GM13977 (cell line): ENCODE data around the gene PRRC1.

ENCODE experiments used
- DNase-seq: peaks from one replicate; pipeline ENCODE4 v3.0.0; 2012; ENCODE audit warnings: low spot score
- CTCF ChIP-seq: IDR thresholded peaks from 2 replicates; pipeline ENCODE4 v1.5.1; 2012; ENCODE audit warnings: mild to moderate bottlenecking, control low read depth; ENCODE audit not compliant: insufficient read depth; ENCODE audit errors: extremely low read depth, missing control alignments
- in situ Hi-C: fragments of 300-500 bp; cut with MboI; formaldehyde crosslinking; loops from one replicate; pipeline ENCODE4 v1.12.0; 2022; ENCODE audit warnings: low sequenced_read_pairs, low pct_unique_long_range_greater_than_20kb, mixed read lengths, inconsistent platforms; ENCODE audit not compliant: unreplicated experiment

Gene PRRC1

GRCh38 chr5:127505905-127506304 lies 11.5 kb upstream of the PRRC1 start:
- DNase-seq = no peak
- TF ChIP-seq CTCF = no peak
- in situ Hi-C loops = loop anchor here (25.0 kb wide), 1 partner anchor 844 kb away; no protein-coding TSS in a partner anchor

- TF ChIP-seq CTCF = no peak
- in situ Hi-C loops = loop anchor here (25.0 kb wide), 1 partner anchor 844 kb away; no protein-coding TSS in a partner anchor
- DNase-seq = no peak
Measured at GRCh38 chr5:127506616-127507015, 10.8 kb upstream of the PRRC1 start.

- in situ Hi-C loops = loop anchor here (25.0 kb wide), 1 partner anchor 847 kb away; no protein-coding TSS in a partner anchor
- no peak for DNase-seq
- TF ChIP-seq CTCF = no peak
Measured at GRCh38 chr5:127508644-127509373, 8.6 kb upstream of the PRRC1 start.

DNA sequence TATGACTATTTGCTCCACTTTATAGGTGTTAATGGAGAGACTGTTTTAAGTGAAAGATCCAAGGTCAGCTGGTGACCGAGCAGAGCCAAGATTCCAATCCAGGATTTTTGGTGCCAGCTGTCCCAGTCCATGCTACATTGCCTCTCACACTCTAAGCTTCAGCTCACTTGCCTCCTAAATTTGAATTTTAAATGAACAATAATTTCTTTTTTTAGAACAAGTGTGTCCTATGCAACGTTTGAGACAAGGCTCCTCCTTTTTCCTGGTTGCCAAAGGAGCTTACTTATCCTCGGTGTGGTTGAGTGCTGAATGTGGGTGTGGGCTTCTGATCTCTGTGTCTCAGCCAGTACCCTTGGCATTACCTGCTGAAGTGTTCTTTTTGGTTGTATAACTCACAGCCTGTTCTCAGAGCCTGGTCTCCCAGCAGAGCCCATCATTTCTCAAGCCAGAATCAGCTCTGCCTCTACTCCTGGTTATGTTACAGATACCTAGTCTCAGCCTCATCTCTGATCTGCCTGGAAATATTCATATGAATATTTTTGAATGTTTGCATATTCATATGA lies 4.0 kb upstream of the PRRC1 start:
- no peak for TF ChIP-seq CTCF
- no peak for DNase-seq
- in situ Hi-C loops = loop anchor here (25.0 kb wide), 1 partner anchor 851 kb away; no protein-coding TSS in a partner anchor

GRCh38 chr5:127514816-127515215 lies 2.6 kb upstream of the PRRC1 start:
- no peak for DNase-seq
- in situ Hi-C loops = loop anchor here (25.0 kb wide), 1 partner anchor 853 kb away; no protein-coding TSS in a partner anchor
- no peak for TF ChIP-seq CTCF

GRCh38 chr5:127515693-127516440 lies 1.6 kb upstream of the PRRC1 start:
- no peak for TF ChIP-seq CTCF
- DNase-seq = no peak
- in situ Hi-C loops = loop anchor here (25.0 kb wide), 1 partner anchor 854 kb away; no protein-coding TSS in a partner anchor
